Endothelial cell of umbilical vein (primary cell): ENCODE results near the gene PLPP1. TPM values are rescaled to one million over a fixed set of nuclear protein-coding genes. Genes with fewer than 3 reads are reported as not detected.

Experiments used
- BruUV-seq: library from RNA; stranded (reverse); fragments of 400-500 nt; replicated peaks from 2 replicates; lab custom pipeline; 2021; lab: Mats Ljungman, UMichigan
- CTCF ChIA-PET: fragments of 300-600, 350-600 bp; sonication (Branson Sonifier 250); formaldehyde crosslinking; loops from one replicate; lab custom pipeline; 2021; ENCODE audit warnings: antibody characterized with exemption, inconsistent platforms; lab: Charles Lee
- POLR2A ChIA-PET: fragments of 300-600, 350-600 bp; sonication (Branson Sonifier 250); formaldehyde crosslinking; loops from one replicate; lab custom pipeline; 2021; ENCODE audit warnings: antibody characterized with exemption, inconsistent platforms; lab: Charles Lee
- DNase-seq: peaks from one replicate; pipeline ENCODE4 v3.0.0-alpha.2; 2011; ENCODE audit warnings: low read depth, low spot score
- FAIRE-seq: peaks from 2 replicates; lab custom pipeline; 2011; peaks lifted over from hg19 to GRCh38; lab: Jason Lieb, UNC
- H2AFZ ChIP-seq: 2 replicates; pipeline ENCODE4 v1.6.0; 2012; ENCODE audit warnings: low read depth, low read length, control low read depth, inconsistent platforms
- H3K27ac ChIP-seq: 2 replicates; pipeline ENCODE4 v1.5.1; 2011; ENCODE audit warnings: low read depth, mild to moderate bottlenecking, control low read depth, low read length, moderate library complexity; ENCODE audit not compliant: insufficient read depth
- H3K27me3 ChIP-seq, 2 experiments: 2 replicates each; pipeline versions ENCODE4 v1.6.0 to v1.6.1; 2011; ENCODE audit warnings: low read length in 2 of 2, mixed read lengths in 1 of 2; ENCODE audit not compliant: control insufficient read depth in 2 of 2, insufficient read depth in 2 of 2
- H3K36me3 ChIP-seq, 2 experiments: 2 replicates in 1 of 2; 3 replicates in 1 of 2; pipeline ENCODE4 v1.5.1; 2011; ENCODE audit warnings: low read length in 2 of 2, mild to moderate bottlenecking in 1 of 2, moderate library complexity in 1 of 2; ENCODE audit not compliant: control insufficient read depth in 2 of 2, insufficient read depth in 2 of 2; ENCODE audit errors: extremely low read depth in 1 of 2
- H3K4me1 ChIP-seq: 3 replicates; pipeline ENCODE4 v1.5.1; 2011; ENCODE audit warnings: mild to moderate bottlenecking, low read length; ENCODE audit not compliant: control insufficient read depth, insufficient read depth; ENCODE audit errors: extremely low read depth
- H3K4me2 ChIP-seq: 2 replicates; pipeline ENCODE4 v1.6.1; 2011; ENCODE audit warnings: low read length, control low read depth, mixed read lengths; ENCODE audit not compliant: insufficient read depth
- H3K4me3 ChIP-seq, 3 experiments: fragments of 200-600 bp in 1 of 3; sonication (generic), shearing (Covaris generic) in 1 of 3; replicated peaks in 1 of 3; 2 replicates each; pipeline ENCODE4 v1.5.1; 2011 to 2016; ENCODE audit warnings: control low read depth in 3 of 3, low read length in 3 of 3, mild to moderate bottlenecking in 2 of 3, inconsistent platforms in 1 of 3, low read depth in 1 of 3, moderate library complexity in 1 of 3; ENCODE audit not compliant: insufficient read depth in 1 of 3
- H3K79me2 ChIP-seq: 2 replicates; pipeline ENCODE4 v1.6.0; 2012; ENCODE audit warnings: low read length, inconsistent platforms; ENCODE audit not compliant: control insufficient read depth, insufficient read depth
- H3K9ac ChIP-seq: replicated peaks from 2 replicates; pipeline ENCODE3; 2011; ENCODE audit warnings: low read length, control low read depth; ENCODE audit not compliant: insufficient read depth; ENCODE audit errors: extremely low read depth
- H3K9me1 ChIP-seq: replicated peaks from 3 replicates; pipeline ENCODE4 v1.6.0; 2011; ENCODE audit warnings: mild to moderate bottlenecking, low read length; ENCODE audit not compliant: control insufficient read depth, insufficient read depth; ENCODE audit errors: extremely low read depth
- H3K9me3 ChIP-seq: replicated peaks from 2 replicates; pipeline ENCODE4 v1.5.1; 2012; ENCODE audit warnings: low read length, inconsistent platforms; ENCODE audit not compliant: control insufficient read depth, insufficient read depth
- H4K20me1 ChIP-seq: replicated peaks from 2 replicates; pipeline ENCODE3; 2011; ENCODE audit warnings: mild to moderate bottlenecking, low read length; ENCODE audit not compliant: control insufficient read depth, insufficient read depth; ENCODE audit errors: extremely low read depth
- CTCF ChIP-seq, 2 donors: IDR thresholded peaks; 1 replicate in 1 of 2; 2 replicates in 1 of 2; pipeline ENCODE4 v1.5.1; 2011; ENCODE audit warnings: low read length in 2 of 2, mild to moderate bottlenecking in 2 of 2, moderate library complexity in 2 of 2, control low read depth in 1 of 2, inconsistent platforms in 1 of 2, low read depth in 1 of 2; ENCODE audit not compliant: insufficient read depth in 1 of 2; ENCODE audit errors: extremely low read depth in 1 of 2
- EZH2 ChIP-seq: IDR thresholded peaks from 2 replicates; pipeline ENCODE4 v1.6.1; 2012; ENCODE audit warnings: borderline replicate concordance, low read depth, mild to moderate bottlenecking, moderate library complexity, low read length, inconsistent platforms; ENCODE audit not compliant: severe bottlenecking
- FOS ChIP-seq: IDR thresholded peaks from 2 replicates; pipeline ENCODE4 v1.6.1; 2011; ENCODE audit warnings: mild to moderate bottlenecking, low read length, moderate library complexity, borderline replicate concordance; ENCODE audit not compliant: insufficient read depth
- GATA2 ChIP-seq: IDR thresholded peaks from 2 replicates; pipeline ENCODE4 v1.7.0; 2011; ENCODE audit warnings: low read depth, mild to moderate bottlenecking, moderate library complexity, mixed read lengths, low read length; ENCODE audit not compliant: insufficient read length, insufficient read depth
- JUN ChIP-seq: IDR thresholded peaks from 2 replicates; pipeline ENCODE4 v1.6.1; 2011; ENCODE audit warnings: borderline replicate concordance, low read depth; ENCODE audit not compliant: insufficient read length, insufficient read depth
- MAX ChIP-seq: IDR thresholded peaks from 2 replicates; pipeline ENCODE4 v1.6.1; 2011; ENCODE audit not compliant: insufficient read depth, insufficient read length
- MYC ChIP-seq: IDR thresholded peaks from one replicate; pipeline ENCODE4 v1.6.1; 2011; ENCODE audit warnings: mild to moderate bottlenecking, low read depth, low read length
- POLR2A ChIP-seq: IDR thresholded peaks from 2 replicates; pipeline ENCODE4 v1.6.1; 2012; ENCODE audit warnings: low read depth, mild to moderate bottlenecking, control low read depth, low read length
- POLR2AphosphoS5 ChIP-seq: IDR thresholded peaks from 2 replicates; pipeline ENCODE4 v1.6.1; 2012; ENCODE audit warnings: low read depth, mild to moderate bottlenecking, control low read depth, low read length, moderate library complexity; ENCODE audit not compliant: insufficient read depth
- dilution Hi-C: fragments of 300-500 bp; cut with MboI; formaldehyde crosslinking; loops from one replicate; pipeline ENCODE4 v1.15.0; 2019; ENCODE audit warnings: low sequenced_read_pairs; ENCODE audit not compliant: extremely low pct_ligation_motif_present
- intact Hi-C: fragments of 100-400 bp; cut with micrococcal nuclease; formaldehyde crosslinking; loops from one replicate; pipeline ENCODE4 v1.10.0; 2022
- polyA plus RNA-seq, 4 experiments: library from polyadenylated mRNA; depleted of rRNA in 3 of 4; stranded (reverse) in 3 of 4; unstranded in 1 of 4; fragments of >200 nt; gene quantifications; 2 replicates each; pipeline versions ENCODE4 v1.2.1 to v1.2.3, GENCODE V29; 2011 to 2012; ENCODE audit warnings: missing spikeins in 1 of 4
- total RNA-seq: library from RNA; stranded (reverse); gene quantifications from 2 replicates; pipeline ENCODE4 v1.2.3, GENCODE V29; 2021

PLPP1 gene
- total and polyA plus RNA-seq, 2 donors (not counting 3 experiments of a cell fraction or from before 2014, with no cell fraction given), result 14.3 to 25.9 TPM

GRCh38 chr5:55554585-55555202, 19.9 kb upstream of the PLPP1 start:
- TF ChIP-seq EZH2, result no peak
- no peak for TF ChIP-seq FOS
- no peak for TF ChIP-seq MAX
- no peak for TF ChIP-seq POLR2AphosphoS5
- no peak for TF ChIP-seq MYC
- TF ChIP-seq POLR2A, result no peak
- no peak for TF ChIP-seq GATA2
- TF ChIP-seq CTCF (IDR thresholded peaks at IDR 0.05; ENCODE audit: extremely low read depth in 1 of 2, insufficient read depth in 1 of 2, low read depth in 1 of 2, low read length in 2 of 2), result no peak
- no peak for TF ChIP-seq JUN
- H3K9me1 ChIP-seq, result no peaks in the 10 kb centered on the region
- intact Hi-C loops, result no loop called here
- BruUV-seq, result no TSS peak
- no peak overlapping the region for H3K27ac ChIP-seq
- no peaks in the 10 kb centered on the region for H3K79me2 ChIP-seq
- no peak overlapping the region for H3K4me3 ChIP-seq
- no peaks in the 10 kb centered on the region for H3K36me3 ChIP-seq
- no peak overlapping the region for H2AFZ ChIP-seq
- H3K27me3 ChIP-seq, result peaks cover 0 to 6% of the 10 kb centered on the region in 2 experiments
- POLR2A ChIA-PET, result no interaction called here
- FAIRE-seq, result no peak
- no peaks in the 10 kb centered on the region for H3K4me1 ChIP-seq
- no peak overlapping the region for H3K9ac ChIP-seq
- CTCF ChIA-PET, result interaction anchor here (1.0 kb wide), 1 partner anchor 137 kb away, joined by 3 read pairs; no protein-coding TSS in a partner anchor
- no peak for DNase-seq
- H4K20me1 ChIP-seq, result no peaks in the 10 kb centered on the region
- dilution Hi-C loops, result no loop called here
- H3K9me3 ChIP-seq, result no peaks in the 10 kb centered on the region
- H3K4me2 ChIP-seq, result no peak overlapping the region
